Loucy (cell line): ENCODE data around the gene C3orf85.
A peak's percentile ranks its signal among the peaks of the same experiment; 100 is the strongest.

Source experiments
- H2AFZ ChIP-seq: fragments of 200-600 bp; sonication (generic); 2 replicates; pipeline ENCODE4 v1.6.0; 2016; ENCODE audit warnings: antibody characterized with exemption, mild to moderate bottlenecking, low read length, moderate library complexity
- H3F3A ChIP-seq: fragments of 200-600 bp; 2 replicates; pipeline ENCODE4 v1.6.0; 2016; ENCODE audit warnings: antibody characterized with exemption, low read depth, mild to moderate bottlenecking
- H3K27me3 ChIP-seq: fragments of 200-600 bp; sonication (generic); 2 replicates; pipeline ENCODE4 v1.6.1; 2014; ENCODE audit warnings: low read length, mild to moderate bottlenecking; ENCODE audit not compliant: insufficient read depth, poor library complexity, severe bottlenecking
- H3K36me3 ChIP-seq: fragments of 200-600 bp; sonication (generic); 2 replicates; pipeline ENCODE4 v1.6.1; 2016; ENCODE audit warnings: low read length; ENCODE audit not compliant: insufficient read depth
- H3K4me1 ChIP-seq: fragments of 200-600 bp; sonication (generic); 2 replicates; pipeline ENCODE4 v1.5.1; 2014; ENCODE audit warnings: low read length, mild to moderate bottlenecking; ENCODE audit not compliant: insufficient read depth, poor library complexity, severe bottlenecking
- H3K4me2 ChIP-seq: fragments of 200-600 bp; sonication (generic); 2 replicates; pipeline ENCODE4 v1.6.0; 2014; ENCODE audit warnings: antibody characterized with exemption, low read length, low read depth, mild to moderate bottlenecking; ENCODE audit not compliant: poor library complexity, severe bottlenecking
- H3K4me3 ChIP-seq: fragments of 200-600 bp; sonication (generic); 2 replicates; pipeline ENCODE4 v1.5.1; 2014; ENCODE audit warnings: low read length, mild to moderate bottlenecking, mixed read lengths; ENCODE audit not compliant: poor library complexity, severe bottlenecking
- H3K79me2 ChIP-seq: fragments of 200-600 bp; sonication (generic); 2 replicates; pipeline ENCODE4 v1.6.1; 2014; ENCODE audit warnings: low read length; ENCODE audit not compliant: insufficient read depth
- H3K9ac ChIP-seq: fragments of 200-600 bp; sonication (generic); 2 replicates; pipeline ENCODE4 v1.6.0; 2014; ENCODE audit warnings: mild to moderate bottlenecking, low read depth, low read length, moderate library complexity; ENCODE audit not compliant: poor library complexity, severe bottlenecking
- H3K9me2 ChIP-seq: fragments of 200-600 bp; sonication (generic); replicated peaks from 2 replicates; pipeline ENCODE4 v1.6.1; 2016; ENCODE audit warnings: low read depth, low read length, mixed read lengths
- H3K9me3 ChIP-seq: fragments of 200-600 bp; sonication (generic); 2 replicates; pipeline ENCODE4 v1.6.1; 2014; ENCODE audit warnings: mild to moderate bottlenecking, antibody characterized with exemption, low read length, low read depth; ENCODE audit not compliant: insufficient read depth
- H4K20me1 ChIP-seq: fragments of 200-600 bp; sonication (generic); 2 replicates; pipeline ENCODE4 v1.6.0; 2014; ENCODE audit warnings: antibody characterized with exemption, low read length, mild to moderate bottlenecking; ENCODE audit not compliant: insufficient read depth, poor library complexity, severe bottlenecking
- EZH2phosphoT487 ChIP-seq: fragments of 200-600 bp; IDR thresholded peaks from 2 replicates; pipeline ENCODE4 v1.6.1; 2018; ENCODE audit warnings: antibody characterized with exemption, mild to moderate bottlenecking, moderate library complexity, borderline replicate concordance
- TF ChIP-seq, protein P1 (sequence below): fragments of 200-600 bp; sonication (generic); conservative IDR thresholded peaks from 2 replicates; pipeline ENCODE4 v1.5.1; 2014; ENCODE audit warnings: mild to moderate bottlenecking, antibody characterized with exemption, low read length

C3orf85 gene

DNA sequence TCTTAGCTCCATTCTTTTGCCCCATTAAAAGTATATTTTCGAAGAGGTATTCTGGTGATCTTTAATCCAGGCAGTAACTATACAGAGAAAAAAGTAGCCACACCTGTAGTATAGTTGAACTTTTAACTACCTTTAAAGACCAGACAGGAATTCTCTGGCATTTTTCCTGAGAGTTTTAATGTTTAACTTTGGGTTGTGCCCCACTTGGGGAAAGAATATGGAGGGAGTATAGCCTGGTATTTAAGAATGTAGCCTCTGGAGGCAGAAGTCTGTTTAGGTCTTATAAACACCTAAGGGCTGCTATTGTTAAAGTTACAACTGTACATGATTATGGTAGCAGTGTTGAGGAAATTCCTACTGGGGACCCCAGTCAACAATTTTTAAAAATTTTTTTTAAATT is 19.3 kb downstream of the C3orf85 start:
- H3K9me3 ChIP-seq = no peaks in the 10 kb centered on the region
- no peaks in the 10 kb centered on the region for H3K36me3 ChIP-seq
- no peak overlapping the region for H3K4me3 ChIP-seq
- no peaks in the 10 kb centered on the region for H3F3A ChIP-seq
- no peaks in the 10 kb centered on the region for H3K79me2 ChIP-seq
- no peaks in the 10 kb centered on the region for H3K9me2 ChIP-seq
- no peak overlapping the region for H3K4me2 ChIP-seq
- TF ChIP-seq EZH2phosphoT487 = no peak
- TF ChIP-seq, protein P1, sequence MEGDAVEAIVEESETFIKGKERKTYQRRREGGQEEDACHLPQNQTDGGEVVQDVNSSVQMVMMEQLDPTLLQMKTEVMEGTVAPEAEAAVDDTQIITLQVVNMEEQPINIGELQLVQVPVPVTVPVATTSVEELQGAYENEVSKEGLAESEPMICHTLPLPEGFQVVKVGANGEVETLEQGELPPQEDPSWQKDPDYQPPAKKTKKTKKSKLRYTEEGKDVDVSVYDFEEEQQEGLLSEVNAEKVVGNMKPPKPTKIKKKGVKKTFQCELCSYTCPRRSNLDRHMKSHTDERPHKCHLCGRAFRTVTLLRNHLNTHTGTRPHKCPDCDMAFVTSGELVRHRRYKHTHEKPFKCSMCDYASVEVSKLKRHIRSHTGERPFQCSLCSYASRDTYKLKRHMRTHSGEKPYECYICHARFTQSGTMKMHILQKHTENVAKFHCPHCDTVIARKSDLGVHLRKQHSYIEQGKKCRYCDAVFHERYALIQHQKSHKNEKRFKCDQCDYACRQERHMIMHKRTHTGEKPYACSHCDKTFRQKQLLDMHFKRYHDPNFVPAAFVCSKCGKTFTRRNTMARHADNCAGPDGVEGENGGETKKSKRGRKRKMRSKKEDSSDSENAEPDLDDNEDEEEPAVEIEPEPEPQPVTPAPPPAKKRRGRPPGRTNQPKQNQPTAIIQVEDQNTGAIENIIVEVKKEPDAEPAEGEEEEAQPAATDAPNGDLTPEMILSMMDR = peak; percentile 30
- no peaks in the 10 kb centered on the region for H4K20me1 ChIP-seq
- H3K27me3 ChIP-seq = no peaks in the 10 kb centered on the region
- H3K4me1 ChIP-seq = no peaks in the 10 kb centered on the region
- H2AFZ ChIP-seq = no peak overlapping the region
- H3K9ac ChIP-seq = no peak overlapping the region

DNA sequence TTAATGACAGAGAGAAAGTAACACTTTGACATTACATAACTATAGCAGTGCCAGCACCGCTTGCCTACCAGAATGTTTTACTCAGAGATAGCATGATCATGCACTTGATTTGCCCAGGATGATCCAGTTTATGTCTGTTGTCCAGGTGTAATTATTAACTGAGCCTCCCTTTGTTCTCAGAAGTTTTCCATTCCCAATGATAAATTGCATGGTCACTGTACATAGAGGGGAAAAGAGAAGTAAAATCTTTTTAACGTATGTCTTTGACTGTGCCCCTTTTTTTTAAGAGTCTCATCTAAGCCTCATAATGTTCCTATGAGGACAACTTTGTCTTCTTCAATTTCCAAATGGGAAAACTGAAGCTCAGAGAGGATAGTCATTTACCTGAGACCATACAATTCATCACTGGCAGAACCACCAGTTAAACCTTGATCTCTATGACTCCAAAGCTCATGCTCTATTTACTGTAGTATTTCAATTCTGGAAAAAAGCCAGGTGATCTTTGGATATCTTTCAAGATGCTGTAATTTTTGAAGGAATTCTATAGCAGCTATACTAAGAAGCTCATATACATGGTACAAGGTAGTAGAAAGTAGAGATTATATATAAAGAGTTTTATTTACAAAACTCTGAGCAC is 25.1 kb downstream of the C3orf85 start:
- no peaks in the 10 kb centered on the region for H4K20me1 ChIP-seq
- H3K9me3 ChIP-seq = no peaks in the 10 kb centered on the region
- no peak overlapping the region for H3K4me3 ChIP-seq
- H3K27me3 ChIP-seq = no peaks in the 10 kb centered on the region
- H3K4me1 ChIP-seq = no peaks in the 10 kb centered on the region
- no peak for TF ChIP-seq EZH2phosphoT487
- TF ChIP-seq, protein P1 = no peak
- H3K36me3 ChIP-seq = no peaks in the 10 kb centered on the region
- no peak overlapping the region for H3K9ac ChIP-seq
- no peaks in the 10 kb centered on the region for H3F3A ChIP-seq
- H3K79me2 ChIP-seq = no peaks in the 10 kb centered on the region
- no peak overlapping the region for H3K4me2 ChIP-seq
- no peaks in the 10 kb centered on the region for H3K9me2 ChIP-seq
- no peak overlapping the region for H2AFZ ChIP-seq

DNA sequence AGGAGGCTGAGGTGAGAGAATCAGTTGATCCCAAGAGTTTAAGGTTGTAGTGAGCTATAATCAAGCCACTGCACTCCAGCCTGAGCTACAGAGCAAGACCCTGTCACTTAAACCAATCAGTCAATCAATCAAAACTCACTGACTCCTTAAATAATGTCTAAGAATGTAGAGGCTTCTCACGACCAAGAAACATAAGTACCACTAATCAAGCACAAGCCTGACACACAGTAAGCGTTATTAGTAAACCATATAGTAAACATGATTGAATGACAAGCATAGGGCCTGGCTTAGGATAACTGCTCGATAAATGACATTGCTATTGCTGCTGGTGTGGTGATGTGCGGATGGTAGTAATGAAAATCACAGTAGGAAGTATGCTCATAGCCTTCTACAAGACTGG is 29.4 kb downstream of the C3orf85 start:
- Histone ChIP-seq H3K4me3 (no peak overlapping the region), H4K20me1 (no peaks in the 10 kb centered on the region), H3K9me3 (no peaks in the 10 kb centered on the region), H3K79me2 (no peaks in the 10 kb centered on the region), H3K36me3 (no peaks in the 10 kb centered on the region), H3F3A (no peaks in the 10 kb centered on the region), H3K4me1 (no peaks in the 10 kb centered on the region), H2AFZ (no peak overlapping the region), H3K27me3 (no peaks in the 10 kb centered on the region), H3K4me2 (no peak overlapping the region), H3K9me2 (no peaks in the 10 kb centered on the region), H3K9ac (no peak overlapping the region)
- TF ChIP-seq, protein P1 = no peak
- TF ChIP-seq EZH2phosphoT487 = no peak
